ENCODE results near the gene KIAA0232. TPM values are rescaled to one million over a fixed set of nuclear protein-coding genes. Genes with fewer than 3 reads are reported as not detected.

The KIAA0232 gene
- total RNA-seq, 1 donor from 2014 or later = 28.1 TPM

DNA sequence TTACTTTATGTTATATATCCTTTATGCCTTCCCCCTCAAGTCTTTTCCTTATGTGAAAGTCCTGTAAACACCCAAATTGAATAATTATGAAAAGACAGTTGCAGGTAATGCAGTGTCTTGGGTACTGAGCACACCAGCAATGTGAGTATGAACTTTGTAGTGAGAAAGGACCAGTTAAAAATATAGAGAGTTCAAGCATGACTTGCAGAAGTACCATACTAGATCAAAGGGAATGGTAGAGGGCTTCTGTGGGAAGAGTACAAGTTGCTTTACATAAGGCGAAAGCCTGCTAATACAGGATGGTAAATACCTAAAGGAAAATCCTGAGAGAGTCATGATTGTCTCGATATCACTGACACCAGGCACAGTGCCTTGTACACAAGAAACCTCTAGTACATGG lies 25.7 kb downstream of the KIAA0232 start:
- intact Hi-C loops (cut with DNase I) = no loop called here
- peaks cover 43% of the 10 kb centered on the region for H3K4me1 ChIP-seq
- no peak for DNase-seq

GRCh38 chr4:6811165-6811564 lies 28.6 kb downstream of the KIAA0232 start:
- H3K36me3 ChIP-seq = no peaks in the 10 kb centered on the region
- DNase-seq = no peak
- intact Hi-C loops (cut with DNase I) = no loop called here
- no peak overlapping the region for H3K27ac ChIP-seq
- H3K9me3 ChIP-seq = no peaks in the 10 kb centered on the region
- ATAC-seq = no peak
- no peak for TF ChIP-seq CTCF (IDR thresholded peaks at IDR 0.05)
- H3K4me1 ChIP-seq = peaks cover 34% of the 10 kb centered on the region
- H3K27me3 ChIP-seq (ENCODE audit: low read depth) = no peaks in the 10 kb centered on the region
- H3K4me3 ChIP-seq = no peak overlapping the region

More for the DNA sequence above, 25.7 kb downstream of the KIAA0232 start:
- no peak overlapping the region for H3K4me3 ChIP-seq
- ATAC-seq = no peak
- TF ChIP-seq CTCF (IDR thresholded peaks at IDR 0.05) = no peak
- H3K27me3 ChIP-seq (ENCODE audit: low read depth) = no peaks in the 10 kb centered on the region
- no peaks in the 10 kb centered on the region for H3K36me3 ChIP-seq
- H3K9me3 ChIP-seq = no peaks in the 10 kb centered on the region
- H3K27ac ChIP-seq = peak overlapping the region; percentile 58

DNA sequence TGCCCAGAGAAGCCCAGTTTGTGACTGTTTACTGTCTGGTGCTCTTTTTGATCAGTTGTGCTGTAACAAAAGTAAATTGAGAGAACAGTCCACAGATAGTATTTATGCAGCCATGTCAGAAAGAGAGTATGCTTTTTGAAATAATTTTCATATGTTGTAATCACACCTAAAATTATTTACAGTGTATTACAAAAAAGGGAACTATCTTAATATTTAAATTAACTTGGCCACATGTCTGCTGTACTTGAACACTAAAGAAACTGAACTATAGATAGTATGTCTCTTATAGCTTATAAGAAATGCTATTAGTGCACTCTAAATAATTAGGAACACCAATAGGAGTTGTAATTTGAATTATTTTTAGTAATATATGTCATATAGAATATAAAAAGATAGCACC lies 30.2 kb downstream of the KIAA0232 start:
- Histone ChIP-seq H3K4me1 (peaks cover 19% of the 10 kb centered on the region), H3K4me3 (no peak overlapping the region), H3K9me3 (no peaks in the 10 kb centered on the region), H3K36me3 (no peaks in the 10 kb centered on the region), H3K27ac (no peak overlapping the region), H3K27me3 (ENCODE audit: low read depth) (no peaks in the 10 kb centered on the region)
- no peak for ATAC-seq
- no peak for DNase-seq
- intact Hi-C loops (cut with DNase I) = no loop called here
- TF ChIP-seq CTCF (IDR thresholded peaks at IDR 0.05) = no peak

GRCh38 chr4:6813725-6814124 lies 31.2 kb downstream of the KIAA0232 start:
- no peak for DNase-seq

GRCh38 chr4:6815029-6815836 lies 32.7 kb downstream of the KIAA0232 start:
- ATAC-seq (no peak), DNase-seq (no peak)
- H3K27ac ChIP-seq = no peak overlapping the region
- H3K9me3 ChIP-seq = peaks cover 13% of the 10 kb centered on the region
- no peaks in the 10 kb centered on the region for H3K36me3 ChIP-seq
- TF ChIP-seq CTCF (IDR thresholded peaks at IDR 0.05) = no peak
- no peak overlapping the region for H3K4me3 ChIP-seq
- H3K27me3 ChIP-seq (ENCODE audit: low read depth) = no peaks in the 10 kb centered on the region
- intact Hi-C loops (cut with DNase I) = no loop called here
- peaks cover 4% of the 10 kb centered on the region for H3K4me1 ChIP-seq

More at GRCh38 chr4:6813725-6814124, 31.2 kb downstream of the KIAA0232 start:
- H3K4me3 ChIP-seq = no peak overlapping the region
- peaks cover 9% of the 10 kb centered on the region for H3K4me1 ChIP-seq
- no peak overlapping the region for H3K27ac ChIP-seq
- intact Hi-C loops (cut with DNase I) = no loop called here
- no peak for ATAC-seq
- H3K27me3 ChIP-seq (ENCODE audit: low read depth) = no peaks in the 10 kb centered on the region
- no peaks in the 10 kb centered on the region for H3K36me3 ChIP-seq
- peaks cover 3% of the 10 kb centered on the region for H3K9me3 ChIP-seq
- no peak for TF ChIP-seq CTCF (IDR thresholded peaks at IDR 0.05)
